Measurements from ENCODE around the gene NELFA.
A peak's percentile ranks its signal among the peaks of the same experiment; 100 is the strongest.

The NELFA gene

DNA sequence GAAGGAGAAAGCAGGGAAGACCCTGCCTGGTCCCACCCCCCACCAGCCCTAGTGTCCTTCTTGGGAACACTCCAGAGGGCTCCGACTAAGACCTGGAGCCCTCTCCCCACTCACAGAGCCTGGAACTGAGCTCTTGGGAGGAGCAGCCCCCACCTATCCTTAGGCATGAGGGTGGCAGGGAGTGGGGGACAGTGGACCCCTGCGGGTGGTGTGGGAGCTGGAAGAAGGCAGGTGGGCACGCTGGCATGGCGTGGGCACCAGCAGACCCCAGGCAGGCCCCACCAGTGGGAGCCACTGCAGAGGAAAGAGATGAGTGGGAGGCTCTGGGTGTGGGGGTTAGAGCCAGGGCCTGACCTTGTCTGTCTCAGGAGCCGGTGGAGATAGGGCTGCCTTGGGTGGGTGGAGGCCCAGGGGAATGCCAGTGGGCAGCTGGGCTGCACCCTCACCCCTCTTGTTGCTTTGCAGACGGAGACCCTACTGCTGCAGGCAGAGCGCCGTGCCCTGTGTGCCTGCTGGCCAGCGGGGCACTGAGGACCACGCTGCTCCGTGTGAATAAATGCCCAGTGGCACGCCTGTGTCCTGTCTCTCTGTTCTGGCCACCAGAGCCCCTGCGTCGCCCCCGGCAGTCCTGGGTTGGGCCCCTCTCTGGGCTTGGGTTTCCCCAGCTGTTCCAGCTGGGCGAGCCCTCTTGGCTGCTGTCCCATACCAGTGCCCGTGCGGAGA, 34.8 kb upstream of the NELFA start:
- TF ChIP-seq POLR2AphosphoS5 (IDR thresholded peaks at IDR 0.05; ENCODE audit: low read depth, low read length), result no peak
- TF ChIP-seq TAF1 (IDR thresholded peaks at IDR 0.05; ENCODE audit: borderline replicate concordance, insufficient read depth, low read length), result no peak
- no peak for TF ChIP-seq FOXP2 (optimal IDR thresholded peaks at IDR 0.05; ENCODE audit: borderline replicate concordance, extremely low read depth, extremely low read length, insufficient read depth)
- TF ChIP-seq SIN3A (IDR thresholded peaks at IDR 0.05; ENCODE audit: borderline replicate concordance, insufficient read depth, low read length), result no peak
- TF ChIP-seq REST (IDR thresholded peaks at IDR 0.05; ENCODE audit: insufficient read depth in 1 of 2, low read depth in 2 of 2, low read length in 2 of 2), result no peak

- TF ChIP-seq FOXP2 (optimal IDR thresholded peaks at IDR 0.05; ENCODE audit: borderline replicate concordance, extremely low read depth, extremely low read length, insufficient read depth), result no peak
- no peak for TF ChIP-seq REST (IDR thresholded peaks at IDR 0.05; ENCODE audit: insufficient read depth in 1 of 2, low read depth in 2 of 2, low read length in 2 of 2)
- TF ChIP-seq TAF1 (IDR thresholded peaks at IDR 0.05; ENCODE audit: borderline replicate concordance, insufficient read depth, low read length), result no peak
- TF ChIP-seq POLR2AphosphoS5 (IDR thresholded peaks at IDR 0.05; ENCODE audit: low read depth, low read length), result no peak
- no peak for TF ChIP-seq SIN3A (IDR thresholded peaks at IDR 0.05; ENCODE audit: borderline replicate concordance, insufficient read depth, low read length)
Measured at GRCh38 chr4:2042947-2043395, 34.2 kb upstream of the NELFA start.

DNA sequence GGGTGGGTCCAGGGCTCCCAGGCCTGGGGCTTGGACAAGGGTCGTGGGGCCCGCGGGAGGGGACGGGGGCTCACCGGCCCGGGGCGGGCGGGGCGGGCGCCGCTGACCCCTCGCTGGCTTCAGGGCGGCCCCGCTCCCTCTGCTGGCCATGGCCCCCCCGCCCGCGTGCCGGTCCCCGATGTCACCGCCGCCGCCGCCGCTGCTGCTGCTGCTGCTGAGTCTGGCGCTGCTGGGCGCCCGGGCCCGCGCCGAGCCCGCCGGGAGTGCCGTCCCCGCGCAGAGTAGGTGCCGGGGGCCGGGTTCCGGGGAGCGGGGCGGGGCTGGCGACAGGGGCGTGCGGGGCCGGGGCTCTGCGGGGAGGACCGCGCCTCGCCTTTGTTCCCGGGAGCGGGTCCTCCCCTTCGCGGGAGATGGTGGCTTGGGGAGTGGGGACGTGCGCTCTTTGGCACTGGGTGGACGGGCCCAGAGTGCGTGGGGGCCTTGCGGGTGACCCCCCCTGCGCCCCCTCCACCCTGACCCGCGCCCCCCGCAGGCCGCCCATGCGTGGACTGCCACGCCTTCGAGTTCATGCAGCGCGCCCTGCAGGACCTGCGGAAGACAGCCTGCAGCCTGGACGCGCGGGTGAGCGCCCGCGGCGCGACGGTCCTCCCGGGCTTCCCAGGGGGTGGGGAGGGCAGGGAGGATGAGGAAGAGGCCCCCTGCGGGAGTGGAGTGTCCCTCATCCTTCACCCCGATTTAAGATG, 33.6 kb upstream of the NELFA start:
- TF ChIP-seq POLR2AphosphoS5 (IDR thresholded peaks at IDR 0.05; ENCODE audit: low read depth, low read length) (no peak), TAF1 (IDR thresholded peaks at IDR 0.05; ENCODE audit: borderline replicate concordance, insufficient read depth, low read length) (no peak), SIN3A (IDR thresholded peaks at IDR 0.05; ENCODE audit: borderline replicate concordance, insufficient read depth, low read length) (no peak), FOXP2 (optimal IDR thresholded peaks at IDR 0.05; ENCODE audit: borderline replicate concordance, extremely low read depth, extremely low read length, insufficient read depth) (no peak), REST (IDR thresholded peaks at IDR 0.05; ENCODE audit: insufficient read depth in 1 of 2, low read depth in 2 of 2, low read length in 2 of 2) (no peak)

GRCh38 chr4:2041239-2042130, 32.7 kb upstream of the NELFA start:
- peak; percentile 6 for TF ChIP-seq FOXP2 (optimal IDR thresholded peaks at IDR 0.05; ENCODE audit: borderline replicate concordance, extremely low read depth, extremely low read length, insufficient read depth)
- 0 out of 2 replicates have a peak, but pooled peaks have one; percentile 48 for TF ChIP-seq POLR2AphosphoS5 (IDR thresholded peaks at IDR 0.05; ENCODE audit: low read depth, low read length)
- TF ChIP-seq REST (IDR thresholded peaks at IDR 0.05; ENCODE audit: insufficient read depth in 1 of 2, low read depth in 2 of 2, low read length in 2 of 2), result no peak
- TF ChIP-seq SIN3A (IDR thresholded peaks at IDR 0.05; ENCODE audit: borderline replicate concordance, insufficient read depth, low read length), result no peak
- no peak for TF ChIP-seq TAF1 (IDR thresholded peaks at IDR 0.05; ENCODE audit: borderline replicate concordance, insufficient read depth, low read length)

Measured in PFSK-1 (cell line).